DOHH2 (cell line): ENCODE results near the gene HK2.
"Not testable (repeated sequence)": the region's sequence is repeated elsewhere in the genome, so short reads cannot be mapped to it uniquely, and the experiment has no call there.

ENCODE experiments used
- H3F3A ChIP-seq: fragments of 200-600 bp; sonication (generic), shearing (Covaris generic); 2 replicates; pipeline ENCODE4 v1.6.0; 2016; ENCODE audit warnings: antibody characterized with exemption, mild to moderate bottlenecking; ENCODE audit not compliant: control insufficient read depth, insufficient read depth
- H3K27ac ChIP-seq: fragments of 200-600 bp; sonication (generic); 2 replicates; pipeline ENCODE4 v1.5.1; 2014; ENCODE audit warnings: low read depth, mild to moderate bottlenecking, low read length, moderate library complexity
- H3K27me3 ChIP-seq: fragments of 200-600 bp; sonication (generic); 2 replicates; pipeline ENCODE4 v1.6.1; 2014; ENCODE audit warnings: mild to moderate bottlenecking, low read length, mixed read lengths; ENCODE audit not compliant: control insufficient read depth
- H3K36me3 ChIP-seq: fragments of 200-600 bp; sonication (generic); 2 replicates; pipeline ENCODE4 v1.6.1; 2014; ENCODE audit warnings: mild to moderate bottlenecking, low read length, moderate library complexity, mixed read lengths; ENCODE audit not compliant: control insufficient read depth
- H3K4me1 ChIP-seq: fragments of 200-600 bp; sonication (generic); 2 replicates; pipeline ENCODE4 v1.6.1; 2014; ENCODE audit warnings: mild to moderate bottlenecking, low read length, mixed read lengths; ENCODE audit not compliant: control insufficient read depth
- H3K4me2 ChIP-seq: fragments of 200-600 bp; sonication (generic); 2 replicates; pipeline ENCODE4 v1.6.0; 2014; ENCODE audit warnings: mild to moderate bottlenecking, low read length, moderate library complexity
- H3K4me3 ChIP-seq: fragments of 200-600 bp; sonication (generic); 2 replicates; pipeline ENCODE4 v1.5.1; 2014; ENCODE audit warnings: mild to moderate bottlenecking, low read length, mixed read lengths
- H3K79me2 ChIP-seq: fragments of 200-600 bp; sonication (generic); 2 replicates; pipeline ENCODE4 v1.6.1; 2014; ENCODE audit warnings: mild to moderate bottlenecking, low read length, mixed read lengths; ENCODE audit not compliant: control insufficient read depth
- H3K9me2 ChIP-seq: fragments of 200-600 bp; sonication (generic); replicated peaks from 2 replicates; pipeline ENCODE4 v1.6.1; 2014; ENCODE audit warnings: mild to moderate bottlenecking, low read length, mixed read lengths; ENCODE audit not compliant: control insufficient read depth
- H3K9me3 ChIP-seq: fragments of 200-600 bp; sonication (generic); 2 replicates; pipeline ENCODE4 v1.6.1; 2014; ENCODE audit warnings: antibody characterized with exemption, low read length, mixed read lengths; ENCODE audit not compliant: control insufficient read depth, insufficient read depth
- H4K20me1 ChIP-seq: fragments of 200-600 bp; sonication (generic); 2 replicates; pipeline ENCODE4 v1.6.0; 2014; ENCODE audit warnings: low read depth, mild to moderate bottlenecking, antibody characterized with exemption, low read length, moderate library complexity; ENCODE audit not compliant: control insufficient read depth, insufficient read depth
- CTCF ChIP-seq: fragments of 200-600 bp; sonication (generic); IDR thresholded peaks from one replicate; pipeline ENCODE4 v1.5.1; 2014; ENCODE audit warnings: antibody characterized with exemption, mild to moderate bottlenecking, low read depth, low read length; ENCODE audit not compliant: poor library complexity, severe bottlenecking
- EZH2phosphoT487 ChIP-seq: fragments of 200-600 bp; sonication (generic); IDR thresholded peaks from 2 replicates; pipeline ENCODE4 v1.6.1; 2017; ENCODE audit warnings: borderline replicate concordance, mild to moderate bottlenecking, antibody characterized with exemption, low read length, moderate library complexity, mixed read lengths

HK2 gene

GRCh38 chr2:74850496-74851190 lies 16.7 kb downstream of the HK2 start:
- Histone ChIP-seq H3K27me3 (no peaks in the 10 kb centered on the region), H3K9me2 (no peaks in the 10 kb centered on the region), H3K9me3 (no peaks in the 10 kb centered on the region), H3K79me2 (peaks cover 96% of the 10 kb centered on the region), H3K4me3 (no peak overlapping the region), H3K4me1 (peaks cover 47% of the 10 kb centered on the region), H4K20me1 (peaks cover 58% of the 10 kb centered on the region), H3K4me2 (no peak overlapping the region), H3K36me3 (peaks cover 69% of the 10 kb centered on the region), H3K27ac (no peak overlapping the region), H3F3A (no peaks in the 10 kb centered on the region)
- TF ChIP-seq EZH2phosphoT487: no peak
- TF ChIP-seq CTCF: no peak

- Histone ChIP-seq H3K9me2 (no peaks in the 10 kb centered on the region), H3K36me3 (peaks cover 69% of the 10 kb centered on the region), H3K4me2 (no peak overlapping the region), H3K27me3 (no peaks in the 10 kb centered on the region), H4K20me1 (peaks cover 58% of the 10 kb centered on the region), H3K4me1 (peaks cover 42% of the 10 kb centered on the region), H3K79me2 (peaks cover 96% of the 10 kb centered on the region), H3K9me3 (no peaks in the 10 kb centered on the region), H3K4me3 (no peak overlapping the region), H3F3A (no peaks in the 10 kb centered on the region), H3K27ac (no peak overlapping the region)
- TF ChIP-seq EZH2phosphoT487: no peak
- TF ChIP-seq CTCF: no peak
These were observed 17.3 kb downstream of the HK2 start for GRCh38 chr2:74851191-74851566.

GRCh38 chr2:74853360-74853759 lies 19.4 kb downstream of the HK2 start:
- not testable (repeated sequence) for H3K4me2 ChIP-seq, H3K4me3 ChIP-seq, H3K27ac ChIP-seq, H3K9me3 ChIP-seq, H3K9me2 ChIP-seq, H3K27me3 ChIP-seq, H3F3A ChIP-seq
- peaks cover 91% of the 10 kb centered on the region for H3K79me2 ChIP-seq
- H4K20me1 ChIP-seq: peaks cover 47% of the 10 kb centered on the region
- peaks cover 75% of the 10 kb centered on the region for H3K36me3 ChIP-seq
- peaks cover 21% of the 10 kb centered on the region for H3K4me1 ChIP-seq

GRCh38 chr2:74854401-74854800 lies 20.5 kb downstream of the HK2 start:
- H3K4me2 ChIP-seq: no peak overlapping the region
- H3K4me1 ChIP-seq: peaks cover 10% of the 10 kb centered on the region
- no peaks in the 10 kb centered on the region for H3F3A ChIP-seq
- H3K27me3 ChIP-seq: no peaks in the 10 kb centered on the region
- no peaks in the 10 kb centered on the region for H3K9me3 ChIP-seq
- no peaks in the 10 kb centered on the region for H3K9me2 ChIP-seq
- TF ChIP-seq CTCF: no peak
- no peak for TF ChIP-seq EZH2phosphoT487
- H3K27ac ChIP-seq: no peak overlapping the region
- peaks cover 75% of the 10 kb centered on the region for H3K36me3 ChIP-seq
- peaks cover 91% of the 10 kb centered on the region for H3K79me2 ChIP-seq
- H3K4me3 ChIP-seq: no peak overlapping the region
- peaks cover 36% of the 10 kb centered on the region for H4K20me1 ChIP-seq

GRCh38 chr2:74855114-74855707 lies 21.3 kb downstream of the HK2 start:
- Histone ChIP-seq H3K79me2 (peaks cover 91% of the 10 kb centered on the region), H3K36me3 (peaks cover 76% of the 10 kb centered on the region), H4K20me1 (peaks cover 29% of the 10 kb centered on the region)
- H3K27ac ChIP-seq, H3K27me3 ChIP-seq, H3K4me1 ChIP-seq, H3K4me2 ChIP-seq, H3K9me2 ChIP-seq, H3F3A ChIP-seq, H3K4me3 ChIP-seq, H3K9me3 ChIP-seq: not testable (repeated sequence)
